GM19023 (cell line): ENCODE measurements around the gene GABBR1.

Experiments
- ATAC-seq: cut with Tn5 transposase; IDR thresholded peaks from one replicate; pipeline ENCODE4 v1.9.1; 2021; ENCODE audit warnings: mild to moderate bottlenecking, moderate library complexity; ENCODE audit not compliant: unreplicated experiment

The GABBR1 gene

DNA sequence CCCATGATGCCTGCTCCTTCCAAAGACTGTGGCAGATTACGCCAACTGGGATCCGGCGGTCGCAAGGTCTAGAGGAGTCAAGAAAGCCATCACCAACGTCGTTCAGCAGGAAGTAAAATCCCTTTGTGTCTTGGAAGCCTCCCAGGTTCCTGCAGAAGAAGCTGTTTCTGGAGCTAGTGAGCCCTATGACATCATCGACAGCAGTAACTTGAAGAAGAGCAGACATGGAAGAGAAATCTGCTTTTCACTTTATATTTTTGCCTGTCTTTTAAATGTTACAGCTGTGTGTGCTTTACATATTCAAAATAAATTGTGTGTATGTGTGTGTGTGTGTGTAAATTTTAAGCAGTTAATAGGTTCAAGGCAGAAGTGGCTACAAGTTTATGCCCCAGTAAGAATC, 55.4 kb downstream of the GABBR1 start:
- no peak for ATAC-seq

DNA sequence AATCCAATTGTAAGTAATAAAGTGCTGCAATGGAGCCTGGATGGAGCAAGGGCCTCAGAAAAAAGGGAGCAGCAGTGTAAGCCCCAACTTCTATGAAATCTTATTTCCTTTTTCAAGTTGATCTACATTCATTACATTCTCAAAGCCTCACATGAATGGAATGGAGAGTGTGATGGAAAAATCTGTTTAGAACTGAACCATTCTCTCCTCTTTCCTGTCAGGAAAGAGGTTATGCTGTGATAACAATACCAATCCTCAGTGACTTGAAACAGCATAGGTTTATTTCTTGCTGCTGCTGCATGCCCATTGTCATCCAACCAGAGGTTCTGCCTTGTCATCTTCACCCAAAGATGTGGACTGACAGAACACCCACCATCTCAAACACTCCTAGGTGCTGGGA, 56.9 kb downstream of the GABBR1 start:
- no peak for ATAC-seq

DNA sequence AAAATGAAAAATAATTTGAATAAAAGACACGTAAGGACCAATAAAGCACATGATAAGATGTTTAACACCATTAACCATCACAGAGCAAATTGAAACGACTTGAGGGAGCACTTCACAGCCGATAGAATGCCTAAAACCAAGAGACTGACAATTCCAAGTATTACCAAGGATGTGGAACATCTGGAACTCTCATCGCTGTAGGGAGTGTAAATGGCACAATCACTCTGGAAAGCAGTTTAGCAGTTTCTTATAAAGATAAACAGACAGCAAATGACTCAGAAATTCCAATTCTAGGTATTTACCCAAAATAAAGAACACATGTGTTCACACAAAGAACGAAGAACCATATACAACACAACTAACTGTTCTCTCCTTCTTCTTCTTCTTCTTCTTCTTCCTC, 65.0 kb downstream of the GABBR1 start:
- no peak for ATAC-seq

DNA sequence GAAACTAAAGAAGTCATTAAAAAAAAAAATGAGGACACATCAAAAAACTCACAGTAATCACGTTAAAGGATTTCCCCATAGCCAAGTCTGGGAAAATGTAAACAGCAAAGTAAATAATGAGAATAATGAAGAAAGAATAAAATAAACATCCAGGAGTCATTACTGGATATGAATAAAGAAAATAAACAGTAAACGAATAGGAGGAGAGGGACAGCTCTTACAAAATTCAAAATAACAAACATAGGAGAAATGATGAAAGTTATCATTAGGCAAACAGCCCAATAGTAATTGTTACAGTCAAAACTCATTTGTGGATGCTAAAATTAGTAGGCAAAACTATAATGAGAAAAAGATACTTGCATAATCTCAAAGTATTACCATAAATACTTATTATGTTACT, 65.4 kb downstream of the GABBR1 start:
- ATAC-seq, result no peak

DNA sequence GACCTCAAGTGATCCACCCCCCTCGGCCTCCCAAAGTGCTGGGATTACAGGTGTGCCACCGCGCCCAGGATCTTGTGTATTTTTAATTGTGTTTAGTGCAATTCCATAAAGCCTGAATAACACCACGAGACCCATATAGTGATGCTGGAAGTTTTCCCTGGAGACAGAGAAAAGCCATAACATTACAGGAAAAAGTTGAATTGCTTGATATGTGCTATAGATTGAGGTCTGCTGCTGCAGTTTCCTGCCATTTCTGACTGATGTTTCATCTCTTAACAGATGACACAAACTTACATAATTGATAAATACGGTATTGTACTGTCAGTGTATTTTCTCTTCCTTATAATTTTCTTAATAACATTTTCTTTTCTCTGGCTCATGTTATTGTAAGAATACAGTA, 66.1 kb downstream of the GABBR1 start:
- no peak for ATAC-seq

DNA sequence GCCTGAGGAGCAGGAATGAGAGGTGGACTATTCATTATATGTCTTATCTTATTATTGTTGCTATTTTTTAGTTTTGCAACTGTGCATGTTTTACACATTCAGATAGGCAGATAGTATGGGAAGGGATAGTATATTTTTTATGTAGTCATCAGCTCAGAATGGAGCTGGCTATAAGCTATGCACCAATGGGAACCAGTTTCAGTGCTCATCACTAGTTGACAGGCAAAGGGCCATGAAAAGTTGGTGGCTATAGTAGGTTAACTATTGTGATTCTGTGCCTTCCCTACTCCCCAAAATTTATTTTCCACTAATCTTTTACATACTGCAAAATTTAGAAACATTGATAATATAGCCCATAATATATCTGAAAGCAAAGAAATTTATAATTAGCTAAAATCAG, 68.1 kb downstream of the GABBR1 start:
- ATAC-seq, result peak; percentile 52

DNA sequence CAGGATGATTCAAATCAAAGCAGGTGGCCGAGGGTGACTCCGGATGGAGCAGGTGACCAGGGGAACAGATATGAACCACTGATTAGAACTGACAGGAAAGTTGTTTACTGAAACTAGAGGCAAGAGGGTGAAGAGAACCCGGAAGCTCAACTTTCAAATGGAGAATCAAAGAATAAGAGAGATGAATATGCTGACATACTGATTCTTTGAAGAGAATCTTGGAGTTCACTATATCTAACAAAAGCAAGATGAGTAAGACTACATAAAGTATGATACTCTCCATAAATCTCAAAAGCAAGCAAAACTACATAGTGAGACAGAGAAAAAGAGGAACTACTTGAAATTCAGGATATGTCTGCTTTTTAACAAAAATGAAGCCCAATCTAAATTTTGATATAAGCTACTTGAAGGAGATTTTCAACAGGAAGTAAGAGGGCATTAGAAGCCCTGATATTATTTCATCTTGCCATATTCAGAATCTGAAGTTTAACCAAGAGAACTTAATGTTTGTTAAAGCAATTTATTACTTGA, 69.5 kb downstream of the GABBR1 start:
- no peak for ATAC-seq

DNA sequence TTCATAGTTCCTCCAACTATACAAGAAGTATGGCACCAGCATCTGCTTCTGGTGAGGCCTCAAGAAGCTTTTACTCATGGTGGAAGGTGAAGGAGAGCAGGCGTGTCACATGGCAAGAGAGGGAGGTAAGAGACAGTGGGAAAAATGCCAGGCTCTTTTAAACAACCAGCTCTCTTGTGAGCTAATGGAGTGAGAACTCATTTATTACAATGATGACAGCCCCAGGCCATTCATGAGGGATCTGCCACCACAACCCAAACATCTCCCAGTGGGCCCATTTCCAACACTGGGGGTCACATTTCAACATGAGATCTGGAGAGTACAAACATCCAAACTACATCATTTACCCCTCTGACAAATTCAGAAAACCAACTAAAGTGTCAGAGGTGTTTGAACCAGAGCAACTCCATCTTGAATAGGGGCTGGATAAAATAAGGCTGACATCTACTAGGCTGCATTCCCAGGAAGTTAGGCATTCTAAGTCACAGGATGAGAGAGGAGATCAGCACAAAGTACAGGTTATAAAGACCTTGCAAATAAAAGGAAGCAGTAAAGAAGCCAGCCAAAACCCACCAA, 71.3 kb downstream of the GABBR1 start:
- ATAC-seq, result no peak

DNA sequence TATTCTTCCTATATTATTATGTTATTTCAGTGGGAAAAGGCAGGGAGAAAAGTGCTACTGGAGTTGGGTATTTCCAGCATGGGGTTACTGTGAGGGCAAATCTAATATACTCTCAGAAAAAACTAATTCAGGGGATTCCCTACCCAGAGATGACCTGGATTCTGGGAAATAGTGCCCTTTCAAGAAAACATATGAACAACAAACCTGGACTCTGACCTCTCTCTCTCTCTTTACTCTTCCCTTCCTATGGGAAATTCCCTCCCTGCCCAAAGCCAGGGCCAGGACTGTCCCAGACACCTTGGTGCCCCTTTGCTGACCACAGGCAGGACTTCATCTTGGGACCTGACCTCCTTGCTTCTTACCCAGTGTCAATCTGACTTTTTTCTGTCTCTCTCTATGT, 71.9 kb downstream of the GABBR1 start:
- no peak for ATAC-seq

DNA sequence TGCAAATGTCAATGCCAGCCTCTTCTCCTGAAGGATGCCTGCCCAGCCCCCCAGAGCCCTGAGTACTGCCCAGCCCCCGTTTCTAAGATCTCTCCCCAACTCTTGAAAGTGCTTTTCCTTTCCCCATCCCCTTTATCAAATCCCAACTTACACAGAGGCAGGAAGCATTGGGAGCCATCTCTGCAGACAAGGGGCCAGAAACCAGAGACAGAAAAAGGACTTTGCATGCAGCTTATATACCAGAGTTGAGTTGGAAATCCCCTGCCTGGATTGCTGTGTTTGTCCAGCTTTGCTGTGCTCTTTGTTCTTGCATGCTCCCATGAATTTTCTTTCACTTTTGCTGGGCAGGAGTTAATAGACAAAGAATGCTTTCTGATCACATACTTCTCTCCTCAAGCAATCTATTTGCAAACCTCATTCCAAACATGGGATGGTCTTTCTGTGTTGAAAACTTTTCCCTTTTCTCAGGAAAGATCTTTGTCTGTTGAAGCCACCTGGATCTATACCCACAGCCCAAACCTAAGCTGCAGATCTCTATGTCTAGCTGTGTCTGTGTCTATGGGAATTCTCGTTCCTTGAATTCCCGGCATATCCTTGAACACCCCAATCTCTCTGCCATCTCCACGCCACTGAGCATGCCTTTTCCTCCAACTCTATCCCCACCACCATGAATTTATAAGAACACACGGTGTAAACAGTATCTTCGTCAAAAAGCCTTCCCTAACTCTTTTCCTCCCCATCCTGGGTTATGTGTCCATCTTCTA, 73.3 kb downstream of the GABBR1 start, which contains the start of gene UBD:
Gene UBD, minus strand, starts transcription at position 209 of the 764 bp plus-strand sequence. Its CDS starts 31 bp downstream, at position 178.
- ATAC-seq, result no peak

DNA sequence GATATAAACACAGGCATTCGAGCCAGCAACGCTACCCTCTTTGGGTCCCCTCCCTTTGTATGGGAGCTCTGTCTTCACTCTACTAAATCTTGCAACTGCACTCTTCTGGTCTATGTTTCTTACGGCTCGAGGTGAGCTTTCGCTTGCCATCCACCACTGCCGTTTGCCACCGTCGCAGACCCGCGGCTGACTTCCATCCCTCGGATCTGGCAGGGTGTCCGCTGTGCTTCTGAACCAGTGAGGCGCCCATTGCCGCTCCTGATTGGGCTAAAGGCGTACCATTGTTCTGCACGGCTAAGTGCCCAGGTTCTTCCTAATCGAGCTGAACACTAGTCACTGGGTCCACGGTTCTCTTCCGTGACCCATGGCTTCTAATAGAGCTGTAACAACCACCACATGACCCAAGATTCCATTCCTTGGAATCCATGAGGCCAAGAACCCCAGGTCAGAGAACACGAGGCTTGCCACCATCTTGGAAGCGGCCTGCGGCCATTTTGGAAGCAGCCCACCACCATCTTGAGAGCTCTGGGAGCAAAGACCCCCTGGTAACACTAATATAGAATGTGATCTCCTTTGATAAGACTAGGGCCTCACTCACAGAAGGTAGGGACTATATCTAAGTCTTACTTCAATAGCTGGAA, 74.4 kb downstream of the GABBR1 start:
- no peak for ATAC-seq

DNA sequence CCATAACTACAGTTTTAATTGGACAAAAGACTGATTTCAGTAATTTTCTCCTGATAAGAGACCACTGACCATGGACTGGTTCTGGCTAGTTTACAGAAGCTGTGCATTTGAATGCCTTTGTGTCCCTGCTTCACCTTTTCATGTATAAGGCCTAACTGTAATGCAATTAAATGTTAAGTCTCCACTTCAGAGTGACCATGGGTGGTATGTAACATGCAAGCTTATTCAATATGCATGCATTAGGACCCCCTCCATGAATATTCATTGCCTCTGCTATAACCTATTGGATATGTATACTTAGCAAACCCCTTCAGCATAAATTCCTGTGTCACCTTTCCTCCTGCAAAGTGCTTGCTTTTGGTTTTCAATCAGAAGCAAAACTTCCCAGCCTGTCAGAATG, 75.7 kb downstream of the GABBR1 start:
- no peak for ATAC-seq

DNA sequence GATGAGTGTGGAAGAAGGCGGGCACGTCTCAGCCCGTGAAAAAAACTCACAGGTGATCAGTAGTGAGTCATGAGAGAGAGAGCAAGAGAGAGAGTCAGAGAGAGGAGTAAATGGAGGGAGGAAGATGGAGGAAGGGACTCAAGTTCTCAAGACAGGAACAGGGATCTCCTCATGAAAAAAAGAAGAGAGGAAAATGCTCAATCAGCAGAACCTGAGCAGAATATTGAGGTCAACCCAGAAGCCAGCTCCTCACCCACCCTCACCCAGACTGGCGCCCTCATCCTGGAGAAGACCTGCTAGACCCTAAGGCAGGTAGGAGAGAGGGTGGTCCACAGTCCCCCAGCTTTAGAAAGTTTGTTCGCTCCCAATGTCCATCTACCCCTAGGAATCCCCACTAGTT, 78.2 kb downstream of the GABBR1 start:
- no peak for ATAC-seq

DNA sequence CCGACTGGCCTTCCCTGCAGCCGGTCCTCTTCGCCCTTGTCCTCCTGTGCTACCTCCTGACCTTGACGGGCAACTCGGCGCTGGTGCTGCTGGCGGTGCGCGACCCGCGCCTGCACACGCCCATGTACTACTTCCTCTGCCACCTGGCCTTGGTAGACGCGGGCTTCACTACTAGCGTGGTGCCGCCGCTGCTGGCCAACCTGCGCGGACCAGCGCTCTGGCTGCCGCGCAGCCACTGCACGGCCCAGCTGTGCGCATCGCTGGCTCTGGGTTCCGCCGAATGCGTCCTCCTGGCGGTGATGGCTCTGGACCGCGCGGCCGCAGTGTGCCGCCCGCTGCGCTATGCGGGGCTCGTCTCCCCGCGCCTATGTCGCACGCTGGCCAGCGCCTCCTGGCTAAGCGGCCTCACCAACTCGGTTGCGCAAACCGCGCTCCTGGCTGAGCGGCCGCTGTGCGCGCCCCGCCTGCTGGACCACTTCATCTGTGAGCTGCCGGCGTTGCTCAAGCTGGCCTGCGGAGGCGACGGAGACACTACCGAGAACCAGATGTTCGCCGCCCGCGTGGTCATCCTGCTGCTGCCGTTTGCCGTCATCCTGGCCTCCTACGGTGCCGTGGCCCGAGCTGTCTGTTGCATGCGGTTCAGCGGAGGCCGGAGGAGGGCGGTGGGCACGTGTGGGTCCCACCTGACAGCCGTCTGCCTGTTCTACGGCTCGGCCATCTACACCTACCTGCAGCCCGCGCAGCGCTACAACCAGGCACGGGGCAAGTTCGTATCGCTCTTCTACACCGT, 79.5 kb downstream of the GABBR1 start:
- ATAC-seq, result peak; percentile 49

DNA sequence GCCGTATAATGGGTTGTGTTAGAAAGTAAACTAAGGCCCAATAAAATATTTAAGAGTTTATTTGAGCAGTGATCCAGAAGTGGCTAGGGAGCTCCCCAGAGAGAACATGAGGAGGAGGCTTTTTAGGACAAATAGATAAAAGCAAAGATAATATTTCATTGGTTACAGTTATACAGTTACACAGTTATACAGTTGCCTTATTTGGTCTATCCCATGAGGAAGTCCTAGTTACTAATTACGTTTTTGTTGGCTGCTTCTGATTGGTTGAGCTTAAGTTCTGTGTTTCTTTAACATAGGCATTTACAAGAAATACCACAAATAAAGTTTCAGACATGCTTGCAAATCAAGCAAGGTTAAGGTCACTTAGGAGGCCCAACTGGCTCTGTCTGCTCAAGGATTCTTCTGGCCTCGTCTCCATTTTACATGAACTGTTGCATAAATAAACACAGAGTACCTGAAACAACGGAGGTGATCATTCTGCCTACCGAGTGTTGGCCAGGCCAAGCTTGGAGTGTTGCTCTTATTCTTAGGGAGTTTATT, 80.4 kb downstream of the GABBR1 start:
- ATAC-seq, result peak; percentile 69

DNA sequence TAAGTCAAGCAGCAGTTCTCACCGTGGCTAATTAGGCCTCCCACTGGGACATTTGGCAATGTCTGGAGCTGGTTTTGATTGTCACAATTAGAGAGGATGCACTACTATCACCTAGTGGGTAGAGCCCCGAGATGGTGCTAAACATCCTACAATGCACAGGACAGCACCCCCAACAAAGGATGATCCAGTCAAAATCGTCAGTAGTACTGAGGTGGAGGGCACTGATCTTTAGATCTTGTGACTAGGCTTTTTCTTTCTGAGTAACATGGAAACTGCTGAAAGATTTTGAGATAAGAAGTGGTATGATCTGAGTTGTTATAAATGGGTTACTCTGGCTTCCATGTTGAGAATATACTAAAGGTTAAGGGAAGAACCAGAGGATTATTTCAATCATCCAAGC, 85.4 kb downstream of the GABBR1 start:
- ATAC-seq, result no peak

DNA sequence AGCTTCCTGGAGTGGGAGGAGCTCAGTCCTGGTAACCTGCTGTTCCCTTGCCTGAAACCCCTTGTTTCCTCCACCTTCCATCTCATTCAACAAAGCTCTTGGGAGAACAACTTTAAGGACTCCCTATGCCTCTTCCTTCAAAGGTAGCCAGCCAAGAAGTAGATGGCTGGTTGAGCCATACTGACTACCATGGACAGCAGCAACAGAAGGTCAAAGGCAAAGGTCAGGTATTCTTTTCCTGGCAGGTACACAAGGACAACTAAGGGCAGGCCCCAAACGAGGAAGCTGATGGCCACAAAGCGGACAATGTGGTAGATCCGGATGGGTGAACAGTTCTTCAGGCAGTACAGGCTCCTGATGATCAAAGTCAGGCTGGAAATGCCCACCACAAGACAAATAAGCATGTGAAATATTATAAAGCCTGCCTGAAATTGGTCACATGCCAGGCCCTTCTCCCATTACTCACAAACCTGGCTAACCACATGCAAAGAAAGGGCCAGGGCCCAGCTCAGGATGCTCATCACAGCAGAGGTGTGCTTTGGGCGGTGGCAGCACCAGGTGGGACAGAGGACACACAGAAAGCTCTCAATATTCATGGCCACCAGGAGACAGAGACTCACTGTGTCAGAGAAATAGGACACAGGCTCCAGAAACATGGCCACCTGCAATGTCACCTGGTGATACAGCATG, 95.1 kb downstream of the GABBR1 start:
- ATAC-seq, result no peak

DNA sequence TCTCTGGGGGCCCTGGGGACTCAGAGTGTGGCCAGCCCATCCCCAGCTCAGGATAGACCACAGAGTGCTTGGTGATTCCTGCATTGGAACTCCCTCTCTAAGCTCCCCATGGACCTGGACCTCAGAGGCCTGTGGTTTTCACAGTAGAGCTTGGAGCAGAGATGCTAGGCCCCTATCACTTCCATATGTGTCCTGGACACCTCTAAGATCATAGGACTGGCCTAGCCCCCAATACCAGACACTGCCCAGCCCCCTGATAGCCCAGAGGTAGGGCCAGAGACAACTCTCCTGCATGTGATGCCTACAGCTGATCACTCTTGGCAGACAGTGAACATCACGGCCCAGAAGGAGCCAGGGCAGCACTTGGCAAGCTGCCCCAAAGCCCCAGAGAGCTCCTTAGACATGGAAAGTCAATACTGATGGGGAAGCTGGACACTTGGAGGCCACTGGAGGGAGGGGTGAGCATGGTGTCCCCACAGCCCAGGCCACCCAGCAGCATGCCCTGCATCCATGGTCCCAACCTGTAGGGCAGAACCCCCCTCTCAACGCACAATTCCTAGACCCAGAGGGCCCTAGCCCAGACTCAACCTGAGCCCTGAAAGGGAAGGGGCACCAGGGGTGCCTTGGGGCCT, 100.5 kb downstream of the GABBR1 start:
- no peak for ATAC-seq

DNA sequence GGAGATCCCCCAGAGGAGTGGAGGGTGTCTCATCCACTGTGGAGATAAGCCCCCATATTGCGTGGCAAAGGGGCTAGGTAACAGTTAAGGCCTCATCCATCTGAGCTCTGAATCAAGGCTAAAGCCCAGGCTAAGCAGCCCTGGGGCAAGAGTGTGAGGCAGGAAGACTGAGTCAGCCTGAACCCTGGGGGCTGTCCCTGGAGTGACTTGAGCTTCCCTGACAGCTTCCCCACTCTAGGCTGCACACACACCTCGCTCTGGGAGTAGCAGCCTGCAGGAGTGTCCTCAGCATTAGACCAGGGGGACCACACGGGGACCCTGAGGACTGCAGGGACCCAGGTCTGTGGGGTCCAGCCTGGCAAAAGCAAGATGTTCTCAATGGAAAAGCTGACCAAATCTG, 101.3 kb downstream of the GABBR1 start:
- no peak for ATAC-seq
